Erythroblast (primary cell): ENCODE measurements around the gene AMMECR1L.

ENCODE experiments used
- GATA1 ChIP-seq: IDR thresholded peaks from 2 replicates; pipeline ENCODE4 v1.6.1; 2011; ENCODE audit warnings: low read depth, mild to moderate bottlenecking, control low read depth, low read length, moderate library complexity
- POLR2A ChIP-seq: IDR thresholded peaks from 2 replicates; pipeline ENCODE4 v1.6.1; 2011; ENCODE audit warnings: mild to moderate bottlenecking, low read length

- TF ChIP-seq POLR2A = no peak
- TF ChIP-seq GATA1 = no peak
Observed at GRCh38 chr2:127929449-127929848, 43.7 kb upstream of the AMMECR1L start.
